OCI-LY3 (cell line): ENCODE data around the gene GJD4.

Experiments
- H2AFZ ChIP-seq: fragments of 200-600, 300-600 bp; shearing (Covaris generic); 2 replicates; pipeline ENCODE4 v1.6.0; 2014; ENCODE audit warnings: antibody characterized with exemption, low read depth, low read length
- H3K27ac ChIP-seq: fragments of 200-600, 300-600 bp; sonication (generic); 2 replicates; pipeline ENCODE4 v1.5.1; 2014; ENCODE audit warnings: mild to moderate bottlenecking, low read length, moderate library complexity, mixed read lengths
- H3K27me3 ChIP-seq: fragments of 200-600, 300-600 bp; sonication (generic); 2 replicates; pipeline ENCODE4 v1.6.1; 2014; ENCODE audit warnings: low read depth, low read length, mixed read lengths
- H3K36me3 ChIP-seq: fragments of 200-600, 300-600 bp; sonication (generic); replicated peaks from 2 replicates; pipeline ENCODE3; 2014; ENCODE audit warnings: low read depth, low read length, mixed read lengths
- H3K4me1 ChIP-seq: fragments of 300-600, 200-600 bp; sonication (generic); 2 replicates; pipeline ENCODE4 v1.6.1; 2014; ENCODE audit warnings: low read length, mixed read lengths
- H3K4me2 ChIP-seq: fragments of 200-600, 300-600 bp; sonication (generic); 2 replicates; pipeline ENCODE4 v1.6.1; 2014; ENCODE audit warnings: low read length, mixed read lengths
- H3K4me3 ChIP-seq: fragments of 300-600, 200-600 bp; sonication (generic); 2 replicates; pipeline ENCODE4 v1.5.1; 2014; ENCODE audit warnings: antibody characterized with exemption, mild to moderate bottlenecking, low read length, moderate library complexity
- H3K79me2 ChIP-seq: fragments of 300-600, 200-600 bp; shearing (Covaris generic); 2 replicates; pipeline ENCODE4 v1.6.1; 2014; ENCODE audit warnings: mild to moderate bottlenecking, low read length, mixed read lengths
- H3K9ac ChIP-seq: fragments of 300-600, 200-600 bp; shearing (Covaris generic); 2 replicates; pipeline ENCODE4 v1.6.0; 2014; ENCODE audit warnings: mild to moderate bottlenecking, low read length, moderate library complexity
- H3K9me3 ChIP-seq: fragments of 200-600, 300-600 bp; shearing (Covaris generic); 2 replicates; pipeline ENCODE4 v1.6.1; 2014; ENCODE audit warnings: low read length, mixed read lengths; ENCODE audit not compliant: insufficient read depth
- H4K20me1 ChIP-seq: fragments of 200-600, 300-600 bp; sonication (generic); 2 replicates; pipeline ENCODE4 v1.6.1; 2016; ENCODE audit warnings: low read length, mixed read lengths; ENCODE audit not compliant: insufficient read depth
- EZH2phosphoT487 ChIP-seq: fragments of 200-600 bp; shearing (Covaris generic); IDR thresholded peaks from 2 replicates; pipeline ENCODE4 v1.6.1; 2018; ENCODE audit warnings: antibody characterized with exemption, mixed run types, low read depth
- TF ChIP-seq, protein P1 (sequence below): fragments of 200-600, 300-600 bp; sonication (generic); IDR thresholded peaks from 2 replicates; pipeline ENCODE4 v1.5.1; 2014; ENCODE audit warnings: antibody characterized with exemption, low read length, low read depth

GJD4 gene

GRCh38 chr10:35561715-35562114 is 43.4 kb upstream of the GJD4 start:
- H3K9ac ChIP-seq, result no peak overlapping the region
- no peaks in the 10 kb centered on the region for H3K36me3 ChIP-seq
- H3K4me1 ChIP-seq, result no peaks in the 10 kb centered on the region
- no peaks in the 10 kb centered on the region for H3K79me2 ChIP-seq
- TF ChIP-seq EZH2phosphoT487, result no peak
- TF ChIP-seq, protein P1, sequence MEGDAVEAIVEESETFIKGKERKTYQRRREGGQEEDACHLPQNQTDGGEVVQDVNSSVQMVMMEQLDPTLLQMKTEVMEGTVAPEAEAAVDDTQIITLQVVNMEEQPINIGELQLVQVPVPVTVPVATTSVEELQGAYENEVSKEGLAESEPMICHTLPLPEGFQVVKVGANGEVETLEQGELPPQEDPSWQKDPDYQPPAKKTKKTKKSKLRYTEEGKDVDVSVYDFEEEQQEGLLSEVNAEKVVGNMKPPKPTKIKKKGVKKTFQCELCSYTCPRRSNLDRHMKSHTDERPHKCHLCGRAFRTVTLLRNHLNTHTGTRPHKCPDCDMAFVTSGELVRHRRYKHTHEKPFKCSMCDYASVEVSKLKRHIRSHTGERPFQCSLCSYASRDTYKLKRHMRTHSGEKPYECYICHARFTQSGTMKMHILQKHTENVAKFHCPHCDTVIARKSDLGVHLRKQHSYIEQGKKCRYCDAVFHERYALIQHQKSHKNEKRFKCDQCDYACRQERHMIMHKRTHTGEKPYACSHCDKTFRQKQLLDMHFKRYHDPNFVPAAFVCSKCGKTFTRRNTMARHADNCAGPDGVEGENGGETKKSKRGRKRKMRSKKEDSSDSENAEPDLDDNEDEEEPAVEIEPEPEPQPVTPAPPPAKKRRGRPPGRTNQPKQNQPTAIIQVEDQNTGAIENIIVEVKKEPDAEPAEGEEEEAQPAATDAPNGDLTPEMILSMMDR, result no peak
- H4K20me1 ChIP-seq, result no peaks in the 10 kb centered on the region
- H3K4me3 ChIP-seq, result no peak overlapping the region
- no peaks in the 10 kb centered on the region for H3K27me3 ChIP-seq
- no peaks in the 10 kb centered on the region for H3K9me3 ChIP-seq
- no peak overlapping the region for H2AFZ ChIP-seq
- no peak overlapping the region for H3K27ac ChIP-seq
- no peak overlapping the region for H3K4me2 ChIP-seq

DNA sequence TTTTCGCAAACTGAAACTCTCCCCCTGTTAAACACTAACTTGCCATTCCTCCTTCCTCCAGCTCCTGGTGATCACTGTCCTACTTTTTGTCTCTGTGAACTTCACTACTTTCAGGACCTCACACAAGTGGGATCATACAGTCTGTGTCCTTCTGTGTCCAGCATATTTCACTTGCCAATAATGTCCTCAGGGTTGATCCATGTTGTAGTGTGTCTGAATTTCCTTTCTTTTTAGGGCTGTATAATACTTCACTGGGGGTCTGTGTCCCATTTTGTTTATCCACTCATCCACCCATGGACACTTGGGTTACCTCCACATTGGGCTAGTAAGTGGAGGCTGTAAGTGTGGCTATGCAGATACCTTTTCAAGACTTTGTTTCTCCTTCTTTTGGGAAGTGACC is 42.7 kb upstream of the GJD4 start:
- Histone ChIP-seq H3K4me2 (no peak overlapping the region), H3K27ac (no peak overlapping the region), H2AFZ (no peak overlapping the region), H3K9ac (no peak overlapping the region), H3K4me1 (no peaks in the 10 kb centered on the region), H3K27me3 (no peaks in the 10 kb centered on the region), H3K36me3 (no peaks in the 10 kb centered on the region), H3K4me3 (no peak overlapping the region), H3K9me3 (no peaks in the 10 kb centered on the region), H4K20me1 (no peaks in the 10 kb centered on the region), H3K79me2 (no peaks in the 10 kb centered on the region)
- TF ChIP-seq, protein P1, result no peak
- TF ChIP-seq EZH2phosphoT487, result no peak

DNA sequence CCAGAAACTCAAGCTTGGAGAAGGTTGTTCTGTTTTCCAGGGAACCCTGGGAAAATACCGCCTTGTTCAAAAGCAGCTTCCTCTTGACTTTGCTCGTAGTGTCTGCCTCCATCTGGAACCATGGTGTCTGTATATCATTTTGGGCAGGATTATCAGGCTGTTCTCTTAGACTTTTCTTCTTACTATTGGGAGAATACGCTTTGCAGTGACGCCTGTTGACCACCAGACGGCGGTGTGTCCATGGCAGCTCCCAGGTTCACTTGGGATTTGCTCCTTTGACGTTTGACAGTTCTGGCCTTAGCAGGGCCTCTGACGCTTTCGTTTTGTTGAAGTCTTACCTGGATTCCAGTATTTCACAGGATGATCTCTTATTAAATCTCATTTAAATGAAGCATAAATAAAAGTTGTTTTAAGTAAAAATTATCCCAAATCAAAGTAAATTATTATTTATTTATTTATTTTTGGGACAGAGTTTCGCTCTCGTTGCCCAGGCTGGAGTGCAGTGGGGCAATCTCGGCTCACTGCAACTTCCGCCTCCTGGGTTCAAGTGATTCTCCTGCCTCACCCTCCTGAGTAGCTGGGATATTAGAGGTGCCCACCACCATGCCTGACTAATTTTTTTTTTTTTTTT is 41.8 kb upstream of the GJD4 start:
- no peak overlapping the region for H3K27ac ChIP-seq
- H3K79me2 ChIP-seq, result no peaks in the 10 kb centered on the region
- H4K20me1 ChIP-seq, result no peaks in the 10 kb centered on the region
- no peak overlapping the region for H2AFZ ChIP-seq
- no peaks in the 10 kb centered on the region for H3K36me3 ChIP-seq
- no peak overlapping the region for H3K9ac ChIP-seq
- H3K4me1 ChIP-seq, result no peaks in the 10 kb centered on the region
- no peak overlapping the region for H3K4me3 ChIP-seq
- H3K4me2 ChIP-seq, result no peak overlapping the region
- H3K9me3 ChIP-seq, result no peaks in the 10 kb centered on the region
- TF ChIP-seq, protein P1, result peak; percentile 79
- no peak for TF ChIP-seq EZH2phosphoT487
- H3K27me3 ChIP-seq, result no peaks in the 10 kb centered on the region

DNA sequence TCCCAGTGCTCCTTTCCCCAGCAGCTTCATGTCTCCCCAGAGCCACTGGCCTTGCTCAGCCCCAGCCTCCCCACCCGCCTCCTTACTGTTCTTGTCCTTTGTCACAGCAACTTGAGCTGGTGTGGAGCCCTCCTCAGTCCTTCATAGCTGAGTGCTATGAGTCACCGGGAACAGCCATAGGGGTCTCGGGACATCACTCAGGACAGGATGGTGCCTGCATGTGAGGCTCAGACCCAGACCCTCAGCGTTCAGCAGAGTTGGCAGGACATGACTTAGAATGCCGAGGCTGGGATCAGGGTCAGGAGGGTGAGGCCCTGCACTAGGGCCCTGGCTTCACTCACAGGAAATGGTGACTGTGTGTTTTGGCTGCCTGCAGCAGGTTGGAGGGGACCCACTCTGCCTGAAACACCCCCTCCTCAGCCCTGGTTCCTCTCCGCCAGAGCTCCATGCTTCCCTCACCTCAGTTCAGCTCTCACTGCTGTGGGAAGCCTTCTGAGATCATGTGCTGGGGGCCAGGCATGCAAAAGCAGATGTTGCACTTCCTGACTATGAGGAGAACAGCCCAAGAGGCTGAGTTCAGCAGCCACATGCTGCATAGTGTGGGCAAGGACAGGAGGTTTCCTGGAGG is 40.7 kb upstream of the GJD4 start:
- Histone ChIP-seq H3K4me3 (no peak overlapping the region), H4K20me1 (no peaks in the 10 kb centered on the region), H3K4me2 (no peak overlapping the region), H3K79me2 (no peaks in the 10 kb centered on the region), H3K4me1 (no peaks in the 10 kb centered on the region), H3K36me3 (no peaks in the 10 kb centered on the region), H3K9ac (no peak overlapping the region), H3K27ac (no peak overlapping the region), H2AFZ (no peak overlapping the region), H3K9me3 (no peaks in the 10 kb centered on the region), H3K27me3 (no peaks in the 10 kb centered on the region)
- no peak for TF ChIP-seq EZH2phosphoT487
- TF ChIP-seq, protein P1, result no peak
